Measurements from ENCODE around the gene PRPF40A.
A peak's percentile ranks its signal among the peaks of the same experiment; 100 is the strongest.
"Not testable (repeated sequence)": the region's sequence is repeated elsewhere in the genome, so short reads cannot be mapped to it uniquely, and the experiment has no call there.

The PRPF40A gene

DNA sequence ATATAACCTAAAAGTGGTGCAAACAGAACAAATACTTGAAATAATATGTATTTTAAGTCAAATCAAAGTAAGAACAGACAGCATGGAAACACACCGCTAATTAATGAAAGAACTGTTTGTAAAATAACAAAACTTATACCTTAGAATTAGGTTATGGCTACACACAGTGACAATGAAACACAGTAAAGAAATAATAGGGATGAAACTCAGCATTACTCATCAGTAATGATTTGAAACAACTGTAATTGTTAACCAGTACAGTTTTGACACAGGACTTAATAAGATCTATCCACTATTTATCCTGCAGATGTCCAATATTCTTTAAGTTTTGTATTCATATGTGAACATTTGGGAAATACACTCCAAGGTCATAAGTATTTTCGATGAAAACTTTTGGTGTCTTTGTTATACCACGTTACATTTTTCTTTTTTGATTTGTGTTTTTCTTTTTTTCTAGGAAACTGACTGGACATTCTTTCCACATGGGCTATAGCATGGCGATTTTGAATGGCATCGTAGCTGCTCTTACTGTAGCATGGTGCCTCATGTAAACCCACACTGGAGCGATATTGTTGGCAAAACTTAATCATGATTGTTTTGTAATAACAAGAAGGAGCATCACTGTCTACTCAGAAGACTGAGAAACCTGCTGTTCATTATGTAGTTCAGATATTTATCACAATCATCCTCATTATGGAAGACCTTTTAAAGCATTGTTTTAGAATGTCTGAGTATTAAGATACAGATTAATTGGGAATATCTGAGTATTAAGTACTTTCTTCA lies 42.2 kb upstream of the PRPF40A start:
- ChIA-PET CTCF (interaction anchor here (3.0 kb wide), 1 partner anchor 16 kb away, joined by 10 read pairs; no protein-coding TSS in a partner anchor), POLR2A (no interaction called here)
- no peak for DNase-seq (ENCODE audit: extremely low spot score)
- TF ChIP-seq, protein P1, sequence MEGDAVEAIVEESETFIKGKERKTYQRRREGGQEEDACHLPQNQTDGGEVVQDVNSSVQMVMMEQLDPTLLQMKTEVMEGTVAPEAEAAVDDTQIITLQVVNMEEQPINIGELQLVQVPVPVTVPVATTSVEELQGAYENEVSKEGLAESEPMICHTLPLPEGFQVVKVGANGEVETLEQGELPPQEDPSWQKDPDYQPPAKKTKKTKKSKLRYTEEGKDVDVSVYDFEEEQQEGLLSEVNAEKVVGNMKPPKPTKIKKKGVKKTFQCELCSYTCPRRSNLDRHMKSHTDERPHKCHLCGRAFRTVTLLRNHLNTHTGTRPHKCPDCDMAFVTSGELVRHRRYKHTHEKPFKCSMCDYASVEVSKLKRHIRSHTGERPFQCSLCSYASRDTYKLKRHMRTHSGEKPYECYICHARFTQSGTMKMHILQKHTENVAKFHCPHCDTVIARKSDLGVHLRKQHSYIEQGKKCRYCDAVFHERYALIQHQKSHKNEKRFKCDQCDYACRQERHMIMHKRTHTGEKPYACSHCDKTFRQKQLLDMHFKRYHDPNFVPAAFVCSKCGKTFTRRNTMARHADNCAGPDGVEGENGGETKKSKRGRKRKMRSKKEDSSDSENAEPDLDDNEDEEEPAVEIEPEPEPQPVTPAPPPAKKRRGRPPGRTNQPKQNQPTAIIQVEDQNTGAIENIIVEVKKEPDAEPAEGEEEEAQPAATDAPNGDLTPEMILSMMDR (IDR thresholded peaks at IDR 0.05; ENCODE audit: control extremely low read depth, extremely low read depth, low read depth, missing control alignments): no peak

DNA sequence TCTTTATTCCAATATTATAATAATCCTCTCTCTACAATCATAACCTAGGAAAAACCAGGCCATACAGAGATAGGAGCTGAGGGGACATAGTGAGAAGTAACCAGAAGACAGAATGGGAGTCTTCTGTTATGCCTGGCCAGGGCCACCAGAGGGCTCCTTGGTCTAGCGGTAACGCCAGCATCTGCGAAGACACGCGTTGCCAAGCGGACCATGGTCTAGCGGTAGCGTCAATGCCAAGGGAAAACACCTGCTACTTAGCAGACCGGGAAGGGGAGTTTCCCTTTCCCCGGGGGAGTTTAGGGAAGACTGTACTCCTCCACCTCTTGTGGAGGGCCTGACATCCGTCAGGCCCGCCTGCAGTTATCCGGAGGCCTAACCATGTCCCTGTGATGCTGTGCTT lies 37.8 kb upstream of the PRPF40A start:
- DNase-seq (ENCODE audit: extremely low spot score): no peak
- ChIA-PET CTCF (interaction anchor here (1.1 to 2.1 kb wide), 2 partner anchors 12 to 405 kb away, joined by 3 to 8 read pairs; no protein-coding TSS in a partner anchor), POLR2A (no interaction called here)
- TF ChIP-seq, protein P1 (IDR thresholded peaks at IDR 0.05; ENCODE audit: control extremely low read depth, extremely low read depth, low read depth, missing control alignments): no peak

DNA sequence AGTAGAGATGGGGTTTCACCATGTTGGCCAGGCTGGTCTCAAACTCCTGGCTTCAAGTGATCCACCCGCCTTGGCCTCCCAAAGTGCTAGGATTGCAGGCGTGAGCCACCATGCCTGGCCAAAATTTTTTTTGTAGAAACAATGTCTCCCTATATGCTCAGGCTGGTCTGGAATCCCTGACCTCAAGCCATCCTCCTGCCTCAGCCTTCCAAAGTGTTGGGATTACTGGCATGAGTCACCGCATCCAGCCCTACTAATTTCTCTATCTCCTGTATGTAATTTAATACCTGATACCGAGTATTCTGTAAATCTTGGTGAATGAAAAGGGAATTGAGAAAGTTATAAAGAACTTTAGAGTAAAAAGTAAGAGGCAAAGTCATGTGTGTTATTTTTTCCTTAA lies 30.5 kb upstream of the PRPF40A start:
- DNase-seq (ENCODE audit: extremely low spot score); CTCF ChIA-PET; POLR2A ChIA-PET: not testable (repeated sequence)

DNA sequence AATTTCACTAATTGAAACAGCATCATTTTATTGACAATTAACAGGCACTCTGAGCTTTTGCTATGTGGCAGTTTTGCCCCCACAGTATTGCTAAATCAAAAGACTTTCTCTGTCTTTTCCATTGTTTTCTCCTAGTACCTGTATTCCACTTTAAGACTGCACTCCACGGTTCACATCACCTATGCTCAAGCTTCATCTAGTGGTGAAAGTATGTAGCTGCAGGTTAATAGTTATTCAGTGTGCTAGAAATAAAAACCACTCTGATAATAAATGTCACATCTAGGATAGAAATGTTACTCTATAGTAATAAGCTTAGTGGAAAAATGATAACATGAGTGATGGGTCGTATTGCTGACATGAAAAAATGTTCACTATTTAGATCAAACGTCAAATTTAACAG lies 25.7 kb upstream of the PRPF40A start:
- POLR2A ChIA-PET: interaction anchor here (0.7 to 1.2 kb wide), 2 partner anchors 21 to 567 kb away, joined by 4 to 8 read pairs; partner anchors contain the start of gene STAM2
- TF ChIP-seq, protein P1 (IDR thresholded peaks at IDR 0.05; ENCODE audit: control extremely low read depth, extremely low read depth, low read depth, missing control alignments): peak; percentile 58
- DNase-seq (ENCODE audit: extremely low spot score): peak; percentile 16
- CTCF ChIA-PET: interaction anchor here (0.8 to 3.4 kb wide), 21 partner anchors 8 to 777 kb away, joined by 3 to 46 read pairs (median 4); no protein-coding TSS in a partner anchor

DNA sequence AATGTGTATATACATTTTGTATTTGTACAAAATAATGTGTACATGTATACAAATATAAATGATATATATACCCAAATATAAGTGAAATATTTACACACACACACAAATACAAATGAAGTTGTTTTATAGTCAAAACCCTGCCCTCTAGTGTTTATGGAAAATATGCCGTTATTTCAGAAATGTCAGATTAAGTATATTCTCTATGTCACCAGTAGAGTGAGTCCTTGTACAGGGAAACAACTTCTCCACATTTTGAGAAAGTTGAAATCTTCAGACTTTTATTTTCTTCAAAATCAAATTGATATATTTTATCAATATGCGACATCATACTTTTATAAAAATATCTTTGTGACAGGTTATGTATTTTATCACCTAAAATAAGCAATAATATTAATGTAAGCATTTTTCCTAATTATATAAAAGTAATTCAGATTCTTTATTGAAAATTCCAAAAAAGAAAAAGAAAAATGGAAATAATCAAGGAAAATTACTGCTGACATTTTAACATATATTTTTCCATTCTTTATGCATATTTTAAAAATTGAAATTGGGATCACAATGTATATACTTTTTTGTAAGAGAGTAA lies 23.6 kb upstream of the PRPF40A start:
- ChIA-PET CTCF (interaction anchor here (1.1 kb wide), 1 partner anchor 24 kb away, joined by 4 read pairs; the partner anchor contains the start of gene PRPF40A), POLR2A (no interaction called here)
- peak; percentile 49 for DNase-seq (ENCODE audit: extremely low spot score)
- TF ChIP-seq, protein P1 (IDR thresholded peaks at IDR 0.05; ENCODE audit: control extremely low read depth, extremely low read depth, low read depth, missing control alignments): peak; percentile 68

DNA sequence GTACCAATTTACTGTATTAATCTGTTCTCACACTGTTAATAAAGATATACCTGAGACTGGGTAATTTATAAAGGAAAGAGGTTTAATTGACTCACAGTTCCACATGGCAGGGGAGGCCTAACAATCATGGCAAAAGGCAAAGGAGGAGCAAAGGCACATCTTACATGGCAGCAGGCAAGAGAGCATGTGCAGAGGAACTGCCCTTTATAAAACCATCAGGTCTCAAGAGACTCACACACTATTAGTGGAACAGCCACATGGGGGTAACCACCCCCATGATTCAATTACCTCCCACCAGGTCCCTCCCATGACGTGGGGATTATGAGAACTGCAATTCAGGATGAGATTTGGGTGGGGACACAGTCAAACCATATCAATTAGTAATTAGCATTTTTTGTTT lies 22.4 kb upstream of the PRPF40A start:
- not testable (repeated sequence) for DNase-seq (ENCODE audit: extremely low spot score)
- CTCF ChIA-PET: interaction anchor here (1.1 kb wide), 1 partner anchor 23 kb away, joined by 4 read pairs; the partner anchor contains the start of gene PRPF40A

DNA sequence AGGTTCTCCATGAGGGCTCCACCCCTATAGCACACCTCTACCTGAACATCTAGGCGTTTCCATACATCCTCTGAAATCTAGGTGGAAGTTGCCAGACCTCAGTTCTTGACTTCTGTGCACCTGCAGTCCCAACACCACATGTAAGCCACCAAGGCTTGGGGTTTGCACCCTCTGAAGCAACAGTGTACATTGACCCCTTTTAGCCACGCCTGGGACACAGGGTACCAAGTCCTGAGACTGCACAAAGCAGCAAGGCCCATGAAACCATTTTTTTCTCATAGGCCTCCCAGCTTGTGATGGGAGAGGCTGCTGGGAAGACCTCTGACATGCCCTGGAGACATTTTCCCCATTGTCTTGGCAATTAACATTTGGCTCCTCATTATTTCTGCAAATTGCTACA lies 21.2 kb upstream of the PRPF40A start:
- TF ChIP-seq, protein P1 (IDR thresholded peaks at IDR 0.05; ENCODE audit: control extremely low read depth, extremely low read depth, low read depth, missing control alignments): no peak
- ChIA-PET CTCF (interaction anchor here (0.9 to 1.4 kb wide), 2 partner anchors 10 to 713 kb away, joined by 3 read pairs; no protein-coding TSS in a partner anchor), POLR2A (no interaction called here)
- no peak for DNase-seq (ENCODE audit: extremely low spot score)

More for the DNA sequence above, 22.4 kb upstream of the PRPF40A start:
- POLR2A ChIA-PET: not testable (repeated sequence)

DNA sequence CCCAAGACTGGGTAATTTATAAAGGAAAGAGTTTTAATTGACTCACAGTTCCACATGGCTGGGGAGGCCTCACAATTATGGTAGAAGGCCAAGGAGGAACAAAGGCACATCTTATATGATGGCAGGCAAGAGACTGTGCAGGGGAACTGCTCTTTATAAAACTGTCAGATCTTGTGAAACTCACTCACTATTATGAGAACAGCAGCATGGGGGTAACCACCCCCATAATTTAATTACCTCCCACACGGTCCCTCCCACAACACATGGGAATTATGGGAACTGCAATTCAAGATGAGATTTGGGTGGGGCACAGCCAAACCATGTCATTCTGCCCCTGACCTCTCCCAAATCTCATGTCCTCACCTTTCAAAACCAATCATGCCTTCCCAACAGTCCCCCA lies 20.2 kb upstream of the PRPF40A start:
- POLR2A ChIA-PET; DNase-seq (ENCODE audit: extremely low spot score): not testable (repeated sequence)
- CTCF ChIA-PET: interaction anchor here (0.9 to 1.4 kb wide), 2 partner anchors 9 to 712 kb away, joined by 3 read pairs; no protein-coding TSS in a partner anchor
